ENCODE data around the gene ANKRD31.

DNA sequence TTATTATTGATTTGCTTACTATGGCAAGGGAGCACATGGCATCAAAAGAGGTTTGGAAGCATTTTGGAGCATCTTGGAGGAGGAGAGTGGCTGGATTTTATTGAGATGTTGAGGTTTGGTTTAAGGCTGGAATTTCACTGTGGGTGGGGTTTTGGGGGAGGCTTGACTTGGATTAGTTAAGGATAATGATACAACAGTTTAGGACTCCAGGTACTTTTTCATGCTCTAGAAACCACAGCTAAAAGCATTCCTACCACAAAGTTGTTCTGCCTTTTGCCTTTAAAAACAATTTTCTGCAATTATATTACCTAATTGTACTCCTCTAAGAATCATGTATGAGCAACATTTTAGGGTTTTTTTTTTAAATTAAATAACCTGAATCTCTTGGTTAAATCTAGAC lies 189.3 kb downstream of the ANKRD31 start:
- TF ChIP-seq, protein P1, sequence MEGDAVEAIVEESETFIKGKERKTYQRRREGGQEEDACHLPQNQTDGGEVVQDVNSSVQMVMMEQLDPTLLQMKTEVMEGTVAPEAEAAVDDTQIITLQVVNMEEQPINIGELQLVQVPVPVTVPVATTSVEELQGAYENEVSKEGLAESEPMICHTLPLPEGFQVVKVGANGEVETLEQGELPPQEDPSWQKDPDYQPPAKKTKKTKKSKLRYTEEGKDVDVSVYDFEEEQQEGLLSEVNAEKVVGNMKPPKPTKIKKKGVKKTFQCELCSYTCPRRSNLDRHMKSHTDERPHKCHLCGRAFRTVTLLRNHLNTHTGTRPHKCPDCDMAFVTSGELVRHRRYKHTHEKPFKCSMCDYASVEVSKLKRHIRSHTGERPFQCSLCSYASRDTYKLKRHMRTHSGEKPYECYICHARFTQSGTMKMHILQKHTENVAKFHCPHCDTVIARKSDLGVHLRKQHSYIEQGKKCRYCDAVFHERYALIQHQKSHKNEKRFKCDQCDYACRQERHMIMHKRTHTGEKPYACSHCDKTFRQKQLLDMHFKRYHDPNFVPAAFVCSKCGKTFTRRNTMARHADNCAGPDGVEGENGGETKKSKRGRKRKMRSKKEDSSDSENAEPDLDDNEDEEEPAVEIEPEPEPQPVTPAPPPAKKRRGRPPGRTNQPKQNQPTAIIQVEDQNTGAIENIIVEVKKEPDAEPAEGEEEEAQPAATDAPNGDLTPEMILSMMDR (IDR thresholded peaks at IDR 0.05), result no peak
- TF ChIP-seq SIN3A (IDR thresholded peaks at IDR 0.05; ENCODE audit: borderline replicate concordance, insufficient read depth, low read depth, low read length) (no peak), POLR2AphosphoS5 (IDR thresholded peaks at IDR 0.05; ENCODE audit: low read depth, low read length) (no peak)
- TF ChIP-seq, protein P2, sequence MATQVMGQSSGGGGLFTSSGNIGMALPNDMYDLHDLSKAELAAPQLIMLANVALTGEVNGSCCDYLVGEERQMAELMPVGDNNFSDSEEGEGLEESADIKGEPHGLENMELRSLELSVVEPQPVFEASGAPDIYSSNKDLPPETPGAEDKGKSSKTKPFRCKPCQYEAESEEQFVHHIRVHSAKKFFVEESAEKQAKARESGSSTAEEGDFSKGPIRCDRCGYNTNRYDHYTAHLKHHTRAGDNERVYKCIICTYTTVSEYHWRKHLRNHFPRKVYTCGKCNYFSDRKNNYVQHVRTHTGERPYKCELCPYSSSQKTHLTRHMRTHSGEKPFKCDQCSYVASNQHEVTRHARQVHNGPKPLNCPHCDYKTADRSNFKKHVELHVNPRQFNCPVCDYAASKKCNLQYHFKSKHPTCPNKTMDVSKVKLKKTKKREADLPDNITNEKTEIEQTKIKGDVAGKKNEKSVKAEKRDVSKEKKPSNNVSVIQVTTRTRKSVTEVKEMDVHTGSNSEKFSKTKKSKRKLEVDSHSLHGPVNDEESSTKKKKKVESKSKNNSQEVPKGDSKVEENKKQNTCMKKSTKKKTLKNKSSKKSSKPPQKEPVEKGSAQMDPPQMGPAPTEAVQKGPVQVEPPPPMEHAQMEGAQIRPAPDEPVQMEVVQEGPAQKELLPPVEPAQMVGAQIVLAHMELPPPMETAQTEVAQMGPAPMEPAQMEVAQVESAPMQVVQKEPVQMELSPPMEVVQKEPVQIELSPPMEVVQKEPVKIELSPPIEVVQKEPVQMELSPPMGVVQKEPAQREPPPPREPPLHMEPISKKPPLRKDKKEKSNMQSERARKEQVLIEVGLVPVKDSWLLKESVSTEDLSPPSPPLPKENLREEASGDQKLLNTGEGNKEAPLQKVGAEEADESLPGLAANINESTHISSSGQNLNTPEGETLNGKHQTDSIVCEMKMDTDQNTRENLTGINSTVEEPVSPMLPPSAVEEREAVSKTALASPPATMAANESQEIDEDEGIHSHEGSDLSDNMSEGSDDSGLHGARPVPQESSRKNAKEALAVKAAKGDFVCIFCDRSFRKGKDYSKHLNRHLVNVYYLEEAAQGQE (IDR thresholded peaks at IDR 0.05; ENCODE audit: insufficient read depth in 1 of 2, low read depth in 2 of 2, low read length in 1 of 2), result no peak

All from Panc1 (cell line).